Thyroid gland (tissue), 4 donors: ENCODE measurements around the gene CLEC17A.

Experiments used
- POLR2A ChIP-seq, 2 donors: fragments of 450-650 bp; IDR thresholded peaks; one replicate each; pipeline ENCODE4 v1.6.1; 2017; ENCODE audit warnings: antibody characterized with exemption in 2 of 2, mild to moderate bottlenecking in 2 of 2, moderate library complexity in 1 of 2
- TF ChIP-seq, protein P1 (sequence below), 6 experiments: fragments of 200-600 bp in 3 of 6; fragments of 450-650 bp in 3 of 6; sonication (generic) in 3 of 6; IDR thresholded peaks; one replicate each; pipeline ENCODE4 v1.5.1; 2016 to 2019; ENCODE audit warnings: antibody characterized with exemption in 6 of 6, mild to moderate bottlenecking in 2 of 6, inconsistent platforms in 1 of 6, moderate library complexity in 1 of 6

DNA sequence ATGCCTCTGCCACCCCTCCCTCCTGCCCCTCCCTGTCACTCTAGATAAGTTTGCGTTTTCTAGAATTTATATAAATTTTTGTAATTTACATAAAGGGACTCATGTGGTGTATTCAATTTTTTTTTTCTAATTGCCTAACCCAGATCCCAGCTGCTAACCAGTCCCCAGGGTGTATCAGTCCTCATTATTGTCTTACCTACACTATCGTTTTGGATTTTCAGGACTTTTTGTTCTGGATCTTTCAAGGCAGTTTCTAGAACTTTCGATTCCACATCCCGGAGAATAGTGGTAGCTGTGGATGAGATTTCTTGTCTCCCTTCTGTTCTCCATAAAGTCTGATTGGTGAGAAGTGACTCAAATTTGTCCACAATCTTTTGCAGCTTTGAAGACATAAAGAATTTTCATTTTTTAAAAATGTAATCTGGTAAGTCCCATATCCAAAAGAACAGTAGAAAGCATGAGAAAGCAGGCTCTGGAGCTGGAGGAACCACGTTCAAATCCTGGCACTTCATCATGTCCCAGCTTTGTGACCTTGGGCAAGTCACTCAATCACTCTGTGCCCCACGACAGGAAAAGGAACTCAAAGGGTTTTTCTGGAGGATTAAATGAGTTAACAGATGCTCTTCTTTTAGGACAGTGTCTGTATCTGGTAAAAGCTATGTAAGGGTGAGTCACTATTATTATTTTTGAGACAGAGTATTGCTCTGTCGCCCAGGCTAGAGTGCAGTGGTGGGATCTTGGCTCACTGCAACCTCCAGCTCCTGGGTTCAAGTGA, 72.1 kb downstream of the CLEC17A start:
- TF ChIP-seq, protein P1, sequence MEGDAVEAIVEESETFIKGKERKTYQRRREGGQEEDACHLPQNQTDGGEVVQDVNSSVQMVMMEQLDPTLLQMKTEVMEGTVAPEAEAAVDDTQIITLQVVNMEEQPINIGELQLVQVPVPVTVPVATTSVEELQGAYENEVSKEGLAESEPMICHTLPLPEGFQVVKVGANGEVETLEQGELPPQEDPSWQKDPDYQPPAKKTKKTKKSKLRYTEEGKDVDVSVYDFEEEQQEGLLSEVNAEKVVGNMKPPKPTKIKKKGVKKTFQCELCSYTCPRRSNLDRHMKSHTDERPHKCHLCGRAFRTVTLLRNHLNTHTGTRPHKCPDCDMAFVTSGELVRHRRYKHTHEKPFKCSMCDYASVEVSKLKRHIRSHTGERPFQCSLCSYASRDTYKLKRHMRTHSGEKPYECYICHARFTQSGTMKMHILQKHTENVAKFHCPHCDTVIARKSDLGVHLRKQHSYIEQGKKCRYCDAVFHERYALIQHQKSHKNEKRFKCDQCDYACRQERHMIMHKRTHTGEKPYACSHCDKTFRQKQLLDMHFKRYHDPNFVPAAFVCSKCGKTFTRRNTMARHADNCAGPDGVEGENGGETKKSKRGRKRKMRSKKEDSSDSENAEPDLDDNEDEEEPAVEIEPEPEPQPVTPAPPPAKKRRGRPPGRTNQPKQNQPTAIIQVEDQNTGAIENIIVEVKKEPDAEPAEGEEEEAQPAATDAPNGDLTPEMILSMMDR (IDR thresholded peaks at IDR 0.05): no peak
- no peak for TF ChIP-seq POLR2A (IDR thresholded peaks at IDR 0.05)
